IMR-90 (cell line): ENCODE measurements around the gene FNIP1. TPM values are rescaled to one million over a fixed set of nuclear protein-coding genes. Genes with fewer than 3 reads are reported as not detected.
"Not testable (repeated sequence)": the region's sequence is repeated elsewhere in the genome, so short reads cannot be mapped to it uniquely, and the experiment has no call there.

Experiments
- ATAC-seq: fragments of 200-7000 bp; cut with Tn5 transposase; 2 replicates; pipeline ENCODE4 v1.9.1; 2020; ENCODE audit warnings: low read depth, mild to moderate bottlenecking, moderate library complexity
- BruUV-seq: library from RNA; stranded (reverse); fragments of 400-500 nt; replicated peaks from 2 replicates; lab custom pipeline; 2021; lab: Mats Ljungman, UMichigan
- CTCF ChIA-PET: fragments of 300-600 bp; formaldehyde crosslinking; extraction: SDS; loops from one replicate; lab custom pipeline; 2021; ENCODE audit warnings: antibody characterized with exemption; lab: Yijun Ruan, JAX
- POLR2A ChIA-PET: fragments of 300-600 bp; sonication (Branson Sonifier 250); formaldehyde crosslinking; loops from one replicate; lab custom pipeline; 2022; ENCODE audit warnings: antibody characterized with exemption; ENCODE audit not compliant: unreplicated experiment; lab: Charles Lee
- DNase-seq: peaks from one replicate; pipeline ENCODE4 v3.0.0; 2013
- H2AFZ ChIP-seq: replicated peaks from 2 replicates; pipeline ENCODE3; 2013; ENCODE audit warnings: low read length, mild to moderate bottlenecking; ENCODE audit not compliant: poor library complexity
- H2AK5ac ChIP-seq: 2 replicates; pipeline ENCODE4 v1.6.1; 2013; ENCODE audit warnings: low read depth, low read length, inconsistent platforms
- H2AK9ac ChIP-seq: replicated peaks from 2 replicates; pipeline ENCODE3; 2013; ENCODE audit warnings: mild to moderate bottlenecking, low read depth, low read length, moderate library complexity; ENCODE audit not compliant: poor library complexity
- H2BK120ac ChIP-seq: 2 replicates; pipeline ENCODE4 v1.6.1; 2013; ENCODE audit warnings: low read depth, low read length, inconsistent platforms
- H2BK15ac ChIP-seq: 3 replicates; pipeline ENCODE4 v1.6.1; 2013; ENCODE audit warnings: low read depth, low read length, inconsistent platforms
- H2BK20ac ChIP-seq: 2 replicates; pipeline ENCODE4 v1.6.1; 2013; ENCODE audit warnings: low read depth, mild to moderate bottlenecking, inconsistent platforms, low read length, moderate library complexity
- H2BK5ac ChIP-seq: 2 replicates; pipeline ENCODE4 v1.6.1; 2013; ENCODE audit warnings: mild to moderate bottlenecking, low read depth, low read length, inconsistent platforms; ENCODE audit not compliant: poor library complexity, severe bottlenecking
- H3K14ac ChIP-seq: replicated peaks from 2 replicates; pipeline ENCODE4 v1.6.1; 2013; ENCODE audit warnings: low read depth, low read length, inconsistent platforms
- H3K18ac ChIP-seq: 2 replicates; pipeline ENCODE4 v1.6.1; 2013; ENCODE audit warnings: low read depth, low read length, control low read depth
- H3K23ac ChIP-seq: 2 replicates; pipeline ENCODE4 v1.6.1; 2013; ENCODE audit warnings: low read depth, low read length, inconsistent platforms
- H3K27ac ChIP-seq: 2 replicates; pipeline ENCODE4 v1.5.1; 2013; ENCODE audit warnings: mild to moderate bottlenecking, control low read depth, low read length; ENCODE audit not compliant: insufficient read depth
- H3K27me3 ChIP-seq: 2 replicates; pipeline ENCODE4 v1.6.1; 2013; ENCODE audit warnings: low read length; ENCODE audit not compliant: control insufficient read depth, insufficient read depth
- H3K36me3 ChIP-seq: 2 replicates; pipeline ENCODE4 v1.6.1; 2013; ENCODE audit warnings: low read length, mixed read lengths; ENCODE audit not compliant: control insufficient read depth, insufficient read depth
- H3K4ac ChIP-seq: 2 replicates; pipeline ENCODE4 v1.6.1; 2013; ENCODE audit warnings: low read depth, low read length, inconsistent platforms
- H3K4me1 ChIP-seq: 2 replicates; pipeline ENCODE4 v1.6.1; 2013; ENCODE audit warnings: low read length, mixed read lengths; ENCODE audit not compliant: control insufficient read depth, insufficient read depth
- H3K4me2 ChIP-seq: 2 replicates; pipeline ENCODE4 v1.6.1; 2013; ENCODE audit warnings: low read depth, mild to moderate bottlenecking, control low read depth, low read length, moderate library complexity
- H3K4me3 ChIP-seq: 2 replicates; pipeline ENCODE4 v1.5.1; 2013; ENCODE audit warnings: low read depth, mild to moderate bottlenecking, control low read depth, low read length, moderate library complexity; ENCODE audit not compliant: insufficient read depth
- H3K56ac ChIP-seq: 2 replicates; pipeline ENCODE4 v1.6.1; 2013; ENCODE audit warnings: low read length, inconsistent platforms; ENCODE audit not compliant: insufficient read depth; ENCODE audit errors: extremely low read depth
- H3K79me1 ChIP-seq, 2 experiments: 2 replicates each; pipeline ENCODE4 v1.6.1; 2013; ENCODE audit warnings: low read length in 2 of 2, inconsistent platforms in 1 of 2, low read depth in 1 of 2
- H3K9ac ChIP-seq: 2 replicates; pipeline ENCODE4 v1.6.1; 2013; ENCODE audit warnings: low read depth, low read length, control low read depth
- H3K9me1 ChIP-seq: 2 replicates; pipeline ENCODE4 v1.6.1; 2013; ENCODE audit warnings: low read length, inconsistent platforms; ENCODE audit not compliant: insufficient read depth
- H3K9me3 ChIP-seq: 2 replicates; pipeline ENCODE4 v1.6.1; 2013; ENCODE audit warnings: low read length; ENCODE audit not compliant: control insufficient read depth, insufficient read depth
- H4K20me1 ChIP-seq: 2 replicates; pipeline ENCODE4 v1.6.1; 2013; ENCODE audit warnings: low read length, inconsistent platforms; ENCODE audit not compliant: insufficient read depth
- H4K5ac ChIP-seq: 2 replicates; pipeline ENCODE4 v1.6.1; 2013; ENCODE audit warnings: mild to moderate bottlenecking, low read depth, low read length, control low read depth
- H4K8ac ChIP-seq, 2 experiments: 2 replicates each; pipeline ENCODE4 v1.6.1; 2013; ENCODE audit warnings: low read depth in 2 of 2, low read length in 2 of 2, control low read depth in 1 of 2, inconsistent platforms in 1 of 2
- H4K91ac ChIP-seq: 2 replicates; pipeline ENCODE4 v1.6.1; 2013; ENCODE audit warnings: low read depth, low read length, inconsistent platforms; ENCODE audit not compliant: insufficient read depth
- WGBS, 2 experiments: methylation state at CpG; one replicate each; pipeline versions ENCODE4 v1.1.5 to v1.1.7; 2013; ENCODE audit warnings: missing lambda C conversion rate in 2 of 2; ENCODE audit not compliant: insufficient read length in 1 of 2; ENCODE audit errors: extremely low coverage in 2 of 2; 5-methylcytosine and 5-hydroxymethylcytosine counted together
- dilution Hi-C: fragments of 300-500 bp; cut with HindIII; formaldehyde crosslinking; loops from one replicate; pipeline ENCODE4 v1.14.3; 2018; ENCODE audit warnings: low sequenced_read_pairs; ENCODE audit not compliant: unreplicated experiment
- in situ Hi-C: fragments of 300-500 bp; cut with MboI; formaldehyde crosslinking; loops from 3 replicates; pipeline ENCODE4 v1.14.3; 2019; ENCODE audit warnings: low sequenced_read_pairs, inconsistent platforms, mixed read lengths
- intact Hi-C: fragments of 100-400 bp; cut with micrococcal nuclease; formaldehyde crosslinking; loops from 2 replicates; pipeline ENCODE4 v1.10.0; 2022
- polyA plus RNA-seq, 3 experiments: library from polyadenylated mRNA; depleted of rRNA; stranded (reverse); fragments of >200 nt; gene quantifications; 2 replicates each; pipeline ENCODE4 v1.2.3, GENCODE V29; 2012; ENCODE audit warnings: low replicate concordance in 1 of 3
- total RNA-seq: library from RNA; depleted of rRNA; stranded (reverse); fragments of >200 nt; gene quantifications from 2 replicates; pipeline ENCODE4 v1.2.3, GENCODE V29; 2012

FNIP1 gene
- total and polyA plus RNA-seq, 2 of the 4 experiments (the other 2 are of a cell fraction) = 5.6 to 34.1 TPM

DNA sequence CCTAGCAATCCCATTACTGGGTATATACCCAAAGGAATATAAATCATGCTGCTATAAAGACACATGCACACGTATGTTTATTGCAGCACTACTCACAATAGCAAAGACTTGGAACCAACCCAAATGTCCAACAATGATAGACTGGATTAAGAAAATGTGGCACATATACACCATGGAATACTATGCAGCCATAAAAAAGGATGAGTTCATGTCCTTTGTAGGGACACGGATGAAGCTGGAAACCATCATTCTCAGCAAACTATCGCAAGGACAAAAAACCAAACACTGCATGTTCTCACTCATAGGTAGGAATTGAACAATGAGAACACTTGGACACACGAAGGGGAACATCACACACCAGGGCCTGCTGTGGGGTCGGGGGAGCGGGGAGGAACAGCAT is 61.9 kb downstream of the FNIP1 start:
- no CpG with 5 or more reads among the region's 6 CpGs for WGBS, 2 experiments

GRCh38 chr5:131729292-131729691 is 67.5 kb downstream of the FNIP1 start:
- H4K8ac ChIP-seq, H4K5ac ChIP-seq, H3K23ac ChIP-seq, in situ Hi-C loops, H3K4me3 ChIP-seq, H3K18ac ChIP-seq, DNase-seq, H4K20me1 ChIP-seq, H2BK20ac ChIP-seq, H3K27me3 ChIP-seq, H4K91ac ChIP-seq, BruUV-seq, H3K79me1 ChIP-seq, dilution Hi-C loops, H3K56ac ChIP-seq, H3K9me1 ChIP-seq, H3K4ac ChIP-seq, H2BK5ac ChIP-seq, H2AK5ac ChIP-seq, H3K14ac ChIP-seq, H2AFZ ChIP-seq, H3K4me1 ChIP-seq, H3K27ac ChIP-seq, intact Hi-C loops, H2BK15ac ChIP-seq, POLR2A ChIA-PET, H2AK9ac ChIP-seq, CTCF ChIA-PET, H3K4me2 ChIP-seq, ATAC-seq, H2BK120ac ChIP-seq, H3K9ac ChIP-seq, H3K9me3 ChIP-seq: not testable (repeated sequence)
- H3K36me3 ChIP-seq = peaks cover 14% of the 10 kb centered on the region
- 100% methylated on average over 4 of the region's 4 CpGs; no CpG with 5 or more reads in 1 of the 2 experiments for WGBS, 2 experiments

More for the DNA sequence above, 61.9 kb downstream of the FNIP1 start:
- CTCF ChIA-PET, ATAC-seq, H3K4ac ChIP-seq, H2AK5ac ChIP-seq, H3K23ac ChIP-seq, H2AK9ac ChIP-seq, H3K56ac ChIP-seq, in situ Hi-C loops, H3K27me3 ChIP-seq, H3K27ac ChIP-seq, H4K5ac ChIP-seq, H3K4me1 ChIP-seq, intact Hi-C loops, H3K9me1 ChIP-seq, BruUV-seq, H2BK20ac ChIP-seq, H2BK120ac ChIP-seq, DNase-seq, H3K36me3 ChIP-seq, H3K9ac ChIP-seq, H4K20me1 ChIP-seq, H4K91ac ChIP-seq, H4K8ac ChIP-seq, POLR2A ChIA-PET, H3K9me3 ChIP-seq, H3K4me2 ChIP-seq, H2AFZ ChIP-seq, H3K4me3 ChIP-seq, H3K14ac ChIP-seq, dilution Hi-C loops, H2BK5ac ChIP-seq, H3K18ac ChIP-seq, H2BK15ac ChIP-seq: not testable (repeated sequence)
- H3K79me1 ChIP-seq = peaks cover 9 to 32% of the 10 kb centered on the region in 2 experiments
